Neural cell (in vitro differentiated cells): ENCODE measurements around the gene WWC2.

Source experiments
- CTCF ChIP-seq: fragments of 450-650 bp; IDR thresholded peaks from 2 replicates; pipeline ENCODE4 v1.5.1; 2014; ENCODE audit warnings: antibody characterized with exemption, mild to moderate bottlenecking, moderate library complexity; ENCODE audit not compliant: poor library complexity, severe bottlenecking
- EP300 ChIP-seq: fragments of 450-650 bp; conservative IDR thresholded peaks from 2 replicates; pipeline ENCODE4 v1.6.1; 2014; ENCODE audit warnings: antibody characterized with exemption, mild to moderate bottlenecking, moderate library complexity; ENCODE audit not compliant: poor library complexity, severe bottlenecking
- EZH2 ChIP-seq: fragments of 200-600, 300-800 bp; shearing (Covaris generic), sonication (generic); IDR thresholded peaks from 2 replicates; pipeline ENCODE4 v1.6.1; 2014; ENCODE audit warnings: antibody characterized with exemption, low read length, borderline replicate concordance, mild to moderate bottlenecking; ENCODE audit not compliant: insufficient read depth, poor library complexity, severe bottlenecking
- POLR2AphosphoS5 ChIP-seq: IDR thresholded peaks from 2 replicates; pipeline ENCODE4 v1.6.1; 2012
- RAD21 ChIP-seq: fragments of 450-650 bp; conservative IDR thresholded peaks from 2 replicates; pipeline ENCODE4 v1.6.1; 2014; ENCODE audit warnings: antibody characterized with exemption, mild to moderate bottlenecking, moderate library complexity
- SMC3 ChIP-seq: fragments of 450-650 bp; conservative IDR thresholded peaks from 2 replicates; pipeline ENCODE4 v1.6.1; 2014; ENCODE audit warnings: antibody characterized with exemption, mild to moderate bottlenecking, moderate library complexity; ENCODE audit not compliant: poor library complexity

DNA sequence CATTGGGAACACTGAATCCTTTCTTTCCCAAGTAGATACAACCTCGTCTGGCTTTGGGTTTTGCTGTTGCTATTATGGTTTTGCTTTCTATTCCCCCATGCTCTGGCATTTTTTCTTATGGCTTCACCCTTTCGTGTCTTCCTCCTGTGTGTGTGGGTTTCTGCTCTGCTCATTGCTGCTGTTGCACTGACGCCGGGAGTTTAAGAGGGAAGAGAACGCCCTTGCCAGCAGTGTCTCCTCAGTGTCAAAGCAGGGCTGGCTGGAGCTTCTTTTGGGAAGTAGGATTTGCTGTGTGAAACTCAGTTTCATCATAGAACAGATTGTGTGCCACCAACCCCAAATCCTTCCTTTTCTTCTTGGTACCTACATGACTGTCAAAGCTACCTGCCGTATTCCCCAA, 157.3 kb downstream of the WWC2 start:
- TF ChIP-seq CTCF: no peak
- TF ChIP-seq RAD21: no peak
- no peak for TF ChIP-seq POLR2AphosphoS5
- no peak for TF ChIP-seq EP300
- no peak for TF ChIP-seq EZH2
- no peak for TF ChIP-seq SMC3
